Gastroesophageal sphincter (tissue), 4 donors: ENCODE measurements around the gene RAPGEF5. TPM values are rescaled to one million over a fixed set of nuclear protein-coding genes. Genes with fewer than 3 reads are reported as not detected.

Source experiments
- ATAC-seq: fragments of 150-250 bp; one replicate; pipeline ENCODE4 v1.9.1; 2016; ENCODE audit warnings: mild to moderate bottlenecking, moderate library complexity
- H3K27ac ChIP-seq, 4 donors: fragments of 200-600 bp; sonication (generic) in 3 of 4; 1 replicate in 3 of 4; 2 replicates in 1 of 4; pipeline ENCODE4 v1.5.1; 2016 to 2019
- H3K27me3 ChIP-seq: fragments of 200-600 bp; sonication (generic); one replicate; pipeline ENCODE4 v1.5.1; 2019
- H3K36me3 ChIP-seq, 2 donors: fragments of 200-600 bp; sonication (generic); one replicate each; pipeline ENCODE4 v1.5.1; 2019; ENCODE audit warnings: control low read depth in 1 of 2
- H3K4me1 ChIP-seq, 3 donors: fragments of 200-600 bp; sonication (generic); 1 replicate in 2 of 3; 2 replicates in 1 of 3; pipeline ENCODE4 v1.5.1; 2016 to 2019; ENCODE audit warnings: control low read depth in 2 of 3
- H3K4me3 ChIP-seq, 2 donors: fragments of 200-600 bp; sonication (generic); one replicate each; pipeline ENCODE4 v1.5.1; 2019; ENCODE audit warnings: mild to moderate bottlenecking in 1 of 2, moderate library complexity in 1 of 2
- H3K9me3 ChIP-seq, 3 donors: fragments of 200-600 bp; sonication (generic); one replicate each; pipeline ENCODE4 v1.5.1; 2017 to 2019; ENCODE audit warnings: control low read depth in 2 of 3
- EP300 ChIP-seq: sonication (generic); formaldehyde crosslinking; IDR thresholded peaks from one replicate; pipeline ENCODE4 v1.6.1; 2017; ENCODE audit warnings: antibody characterized with exemption, mild to moderate bottlenecking
- POLR2A ChIP-seq, 2 donors: fragments of 450-650 bp; IDR thresholded peaks; one replicate each; pipeline ENCODE4 v1.6.1; 2017; ENCODE audit warnings: antibody characterized with exemption in 2 of 2, mild to moderate bottlenecking in 2 of 2, moderate library complexity in 1 of 2
- POLR2AphosphoS5 ChIP-seq: sonication (generic); formaldehyde crosslinking; IDR thresholded peaks from one replicate; pipeline ENCODE4 v1.6.1; 2017; ENCODE audit warnings: antibody characterized with exemption
- WGBS, 2 donors: methylation state at CpG; one replicate each; pipeline ENCODE4 v1.1.5; 2018; ENCODE audit warnings: low coverage in 1 of 2; 5-methylcytosine and 5-hydroxymethylcytosine counted together
- total RNA-seq, 4 donors: library from RNA; depleted of rRNA; stranded (reverse); fragments of >200 nt; gene quantifications; one replicate each; pipeline ENCODE4 v1.1.0, GENCODE V29; 2016
- TF ChIP-seq, protein P1 (sequence below), 4 experiments: fragments of 200-600 bp in 2 of 4; fragments of 450-650 bp in 2 of 4; sonication (generic) in 1 of 4; IDR thresholded peaks; one replicate each; pipeline ENCODE4 v1.5.1; 2017 to 2019; ENCODE audit warnings: antibody characterized with exemption in 4 of 4, mild to moderate bottlenecking in 2 of 4, moderate library complexity in 2 of 4

Gene RAPGEF5
- total RNA-seq, 4 donors from 2014 or later: 21.5 to 29.8 (median 26.6) TPM

DNA sequence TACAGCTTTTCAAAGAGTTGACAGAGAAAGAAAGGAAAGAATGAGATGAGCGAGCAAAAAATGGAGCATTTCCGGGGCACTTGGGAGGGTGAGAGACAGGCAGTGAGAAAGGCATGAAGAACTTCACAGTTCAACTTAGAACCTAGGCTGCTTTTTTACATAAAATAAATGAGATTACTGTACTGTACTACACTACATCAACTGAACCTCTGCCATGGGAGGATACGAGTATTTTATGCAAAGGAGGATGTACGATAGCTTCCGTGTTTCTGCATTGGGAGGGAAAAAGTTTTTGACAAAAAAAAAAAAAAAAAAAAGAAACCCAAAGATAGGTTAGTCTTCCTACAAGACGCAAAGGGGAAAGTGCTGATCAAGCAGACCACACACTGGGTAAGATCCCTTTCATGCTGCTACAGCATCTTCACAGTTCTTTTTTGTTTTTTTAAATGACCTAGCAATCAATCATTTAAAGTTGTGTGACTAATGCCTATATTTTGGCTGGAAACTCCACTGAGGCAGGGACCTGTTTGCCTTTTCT, 88.0 kb downstream of the RAPGEF5 start:
- H3K27me3 ChIP-seq: no peaks in the 10 kb centered on the region
- no peak overlapping the region for H3K27ac ChIP-seq
- 50 to 62% methylated on average over 6 of the region's 6 CpGs for WGBS, 2 donors
- no peaks in the 10 kb centered on the region for H3K4me1 ChIP-seq
- TF ChIP-seq POLR2A (IDR thresholded peaks at IDR 0.05): no peak
- TF ChIP-seq, protein P1, sequence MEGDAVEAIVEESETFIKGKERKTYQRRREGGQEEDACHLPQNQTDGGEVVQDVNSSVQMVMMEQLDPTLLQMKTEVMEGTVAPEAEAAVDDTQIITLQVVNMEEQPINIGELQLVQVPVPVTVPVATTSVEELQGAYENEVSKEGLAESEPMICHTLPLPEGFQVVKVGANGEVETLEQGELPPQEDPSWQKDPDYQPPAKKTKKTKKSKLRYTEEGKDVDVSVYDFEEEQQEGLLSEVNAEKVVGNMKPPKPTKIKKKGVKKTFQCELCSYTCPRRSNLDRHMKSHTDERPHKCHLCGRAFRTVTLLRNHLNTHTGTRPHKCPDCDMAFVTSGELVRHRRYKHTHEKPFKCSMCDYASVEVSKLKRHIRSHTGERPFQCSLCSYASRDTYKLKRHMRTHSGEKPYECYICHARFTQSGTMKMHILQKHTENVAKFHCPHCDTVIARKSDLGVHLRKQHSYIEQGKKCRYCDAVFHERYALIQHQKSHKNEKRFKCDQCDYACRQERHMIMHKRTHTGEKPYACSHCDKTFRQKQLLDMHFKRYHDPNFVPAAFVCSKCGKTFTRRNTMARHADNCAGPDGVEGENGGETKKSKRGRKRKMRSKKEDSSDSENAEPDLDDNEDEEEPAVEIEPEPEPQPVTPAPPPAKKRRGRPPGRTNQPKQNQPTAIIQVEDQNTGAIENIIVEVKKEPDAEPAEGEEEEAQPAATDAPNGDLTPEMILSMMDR (IDR thresholded peaks at IDR 0.05): no peak
- no peak for TF ChIP-seq EP300
- no peak for TF ChIP-seq POLR2AphosphoS5
- ATAC-seq: no peak
- no peaks in the 10 kb centered on the region for H3K36me3 ChIP-seq
- H3K4me3 ChIP-seq: no peak overlapping the region
- no peaks in the 10 kb centered on the region for H3K9me3 ChIP-seq

DNA sequence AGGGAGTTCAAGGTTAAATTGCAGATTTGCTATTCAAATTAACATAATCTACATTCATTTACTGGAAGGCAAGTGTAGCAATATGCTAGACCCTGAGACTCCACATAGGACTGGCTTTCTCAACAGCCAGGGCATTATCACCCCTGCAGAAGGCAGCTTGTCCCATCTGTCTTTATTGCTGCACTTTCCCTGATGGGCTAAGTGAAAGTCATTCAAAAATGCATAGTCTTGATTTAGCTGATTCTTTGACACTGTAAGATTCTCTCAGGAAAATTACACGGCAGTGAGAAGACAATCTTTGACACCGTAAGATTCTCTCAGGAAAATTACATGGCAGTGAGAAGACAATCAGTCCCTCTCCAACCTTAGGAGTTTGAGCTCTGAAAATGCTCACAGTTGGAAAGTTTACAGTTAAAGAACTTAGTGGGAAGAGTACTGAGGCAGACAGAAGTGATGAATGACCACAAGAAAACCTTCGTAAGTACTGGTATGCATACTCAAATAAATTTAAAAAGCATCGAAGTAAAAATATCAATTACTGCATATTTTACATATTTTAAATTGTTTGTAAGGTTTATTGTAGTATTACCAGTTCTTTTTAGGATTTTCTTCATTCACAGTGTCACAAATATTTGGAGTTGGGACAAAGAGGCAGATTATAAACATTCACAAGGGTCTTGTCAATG, 88.9 kb downstream of the RAPGEF5 start:
- no peak overlapping the region for H3K27ac ChIP-seq
- H3K4me1 ChIP-seq: no peaks in the 10 kb centered on the region
- TF ChIP-seq EP300 (no peak), POLR2A (IDR thresholded peaks at IDR 0.05) (no peak), POLR2AphosphoS5 (no peak)
- TF ChIP-seq, protein P1 (IDR thresholded peaks at IDR 0.05): no peak
- no peaks in the 10 kb centered on the region for H3K27me3 ChIP-seq
- ATAC-seq: no peak
- WGBS, 2 donors: 43 to 49% methylated on average over 4 of the region's 4 CpGs
- no peaks in the 10 kb centered on the region for H3K36me3 ChIP-seq
- no peaks in the 10 kb centered on the region for H3K9me3 ChIP-seq
- H3K4me3 ChIP-seq: no peak overlapping the region

DNA sequence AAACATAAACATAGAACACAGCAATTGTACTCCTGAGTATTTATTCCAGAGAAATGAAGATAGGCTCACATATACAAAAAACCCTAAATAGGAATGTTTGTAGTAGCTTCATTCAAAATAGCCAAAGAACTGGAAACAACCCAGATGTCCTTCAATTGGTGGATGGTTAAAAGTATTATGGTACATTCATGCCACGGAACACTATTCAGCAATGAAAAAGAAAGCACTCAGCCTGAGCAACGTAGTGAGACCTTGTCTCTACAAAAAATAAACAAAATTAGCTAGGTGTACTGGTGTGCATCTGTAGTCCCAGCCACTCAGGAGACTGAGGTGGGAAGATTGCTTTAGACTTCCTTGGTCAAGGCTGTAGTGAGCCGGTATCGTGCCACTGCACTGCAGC, 94.4 kb downstream of the RAPGEF5 start:
- no peak for ATAC-seq
- no peaks in the 10 kb centered on the region for H3K4me1 ChIP-seq
- 83 to 95% methylated on average over 3 to 4 of the region's 4 CpGs for WGBS, 2 donors
- TF ChIP-seq EP300 (no peak), POLR2A (IDR thresholded peaks at IDR 0.05) (no peak), POLR2AphosphoS5 (no peak)
- TF ChIP-seq, protein P1 (IDR thresholded peaks at IDR 0.05): no peak
- H3K4me3 ChIP-seq: no peak overlapping the region
- no peaks in the 10 kb centered on the region for H3K36me3 ChIP-seq
- no peak overlapping the region for H3K27ac ChIP-seq
- H3K9me3 ChIP-seq: no peaks in the 10 kb centered on the region
- no peaks in the 10 kb centered on the region for H3K27me3 ChIP-seq

DNA sequence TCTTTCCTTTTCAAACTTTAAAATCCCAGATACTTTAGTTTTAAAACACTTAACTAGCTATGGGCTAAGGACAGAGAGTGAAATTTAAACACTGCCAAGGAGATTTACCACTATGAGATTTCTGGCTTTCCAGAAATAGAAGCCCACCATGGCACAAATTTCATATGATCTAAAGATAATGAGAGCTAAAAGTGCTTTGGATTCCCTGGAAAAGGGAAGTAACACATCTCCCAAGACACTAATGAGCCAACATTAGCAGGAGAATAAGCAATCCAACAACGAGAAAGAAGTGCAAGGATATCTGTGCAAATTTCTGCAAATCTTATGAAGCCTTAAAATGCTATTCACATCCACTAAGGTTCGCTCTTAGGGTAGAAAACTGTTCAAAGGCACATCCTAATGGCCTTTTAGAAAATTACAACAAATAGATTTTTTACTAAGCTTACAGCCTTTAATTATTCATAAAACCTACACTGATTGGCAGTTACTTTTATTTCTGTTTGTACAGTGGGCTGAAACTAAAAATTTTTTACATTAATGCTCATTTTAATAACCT, 100.3 kb downstream of the RAPGEF5 start:
- TF ChIP-seq POLR2A (IDR thresholded peaks at IDR 0.05): no peak
- TF ChIP-seq, protein P1 (IDR thresholded peaks at IDR 0.05): no peak
- no peak for TF ChIP-seq POLR2AphosphoS5
- TF ChIP-seq EP300: no peak
- H3K36me3 ChIP-seq: no peaks in the 10 kb centered on the region
- H3K4me3 ChIP-seq: no peak overlapping the region
- H3K9me3 ChIP-seq: no peaks in the 10 kb centered on the region
- H3K4me1 ChIP-seq: no peaks in the 10 kb centered on the region
- H3K27ac ChIP-seq: no peak overlapping the region
- ATAC-seq: no peak
- 44 to 45% methylated on average over 2 of the region's 2 CpGs for WGBS, 2 donors
- H3K27me3 ChIP-seq: no peaks in the 10 kb centered on the region

DNA sequence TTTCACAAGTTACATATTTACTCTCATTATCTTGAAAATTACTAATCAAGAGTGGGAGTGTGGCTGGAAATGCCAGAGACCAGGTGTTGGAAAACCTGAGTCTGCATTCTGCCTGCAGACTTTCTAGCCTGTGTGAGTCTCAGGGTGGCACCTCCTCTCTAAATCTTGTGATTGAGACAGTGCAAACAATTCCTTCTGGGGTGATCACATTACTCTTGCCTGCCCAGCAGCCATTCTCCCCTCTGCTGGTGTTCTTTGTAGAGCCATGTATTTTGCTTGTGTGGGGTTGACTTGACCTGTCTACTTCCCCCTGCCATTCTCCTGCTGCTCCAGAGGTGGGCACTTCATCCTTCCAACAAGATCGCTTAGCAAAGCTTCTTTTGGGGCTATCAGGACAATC, 101.1 kb downstream of the RAPGEF5 start:
- no peaks in the 10 kb centered on the region for H3K4me1 ChIP-seq
- no peak overlapping the region for H3K4me3 ChIP-seq
- H3K27ac ChIP-seq: no peak overlapping the region
- no peaks in the 10 kb centered on the region for H3K27me3 ChIP-seq
- 78 to 86% methylated on average over 1 of the region's 1 CpG for WGBS, 2 donors
- ATAC-seq: no peak
- no peaks in the 10 kb centered on the region for H3K36me3 ChIP-seq
- no peak for TF ChIP-seq EP300
- no peak for TF ChIP-seq POLR2A (IDR thresholded peaks at IDR 0.05)
- no peak for TF ChIP-seq POLR2AphosphoS5
- TF ChIP-seq, protein P1 (IDR thresholded peaks at IDR 0.05): no peak
- H3K9me3 ChIP-seq: no peaks in the 10 kb centered on the region
